Erythroblast (primary cell): ENCODE results near the gene IPO4.
"Not testable (repeated sequence)": the region's sequence is repeated elsewhere in the genome, so short reads cannot be mapped to it uniquely, and the experiment has no call there.

Source experiments
- GATA1 ChIP-seq: IDR thresholded peaks from 2 replicates; pipeline ENCODE4 v1.6.1; 2011; ENCODE audit warnings: low read depth, mild to moderate bottlenecking, control low read depth, low read length, moderate library complexity
- POLR2A ChIP-seq: IDR thresholded peaks from 2 replicates; pipeline ENCODE4 v1.6.1; 2011; ENCODE audit warnings: mild to moderate bottlenecking, low read length

DNA sequence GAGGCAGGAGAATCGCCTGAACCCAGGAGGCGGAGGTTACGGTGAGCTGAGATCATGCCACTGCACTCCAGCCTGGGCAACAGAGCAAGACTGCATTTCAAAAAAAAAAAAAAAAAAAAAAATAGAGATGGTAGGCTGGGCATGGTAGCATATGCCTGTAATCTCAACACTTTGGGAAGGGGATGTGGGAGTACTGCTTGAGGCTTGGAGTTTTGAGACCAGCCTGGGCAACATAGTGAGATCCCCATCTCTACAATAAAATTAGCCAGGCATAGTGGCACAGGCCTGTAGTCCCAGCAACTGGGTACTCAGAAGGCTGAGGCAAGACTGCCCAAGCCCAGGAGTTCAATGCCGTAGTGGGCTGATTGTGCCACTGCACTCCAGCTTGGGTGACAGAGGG lies 34.4 kb upstream of the IPO4 start:
- TF ChIP-seq POLR2A, GATA1: not testable (repeated sequence)
